ENCODE results near the gene EFS.

Gene EFS

DNA sequence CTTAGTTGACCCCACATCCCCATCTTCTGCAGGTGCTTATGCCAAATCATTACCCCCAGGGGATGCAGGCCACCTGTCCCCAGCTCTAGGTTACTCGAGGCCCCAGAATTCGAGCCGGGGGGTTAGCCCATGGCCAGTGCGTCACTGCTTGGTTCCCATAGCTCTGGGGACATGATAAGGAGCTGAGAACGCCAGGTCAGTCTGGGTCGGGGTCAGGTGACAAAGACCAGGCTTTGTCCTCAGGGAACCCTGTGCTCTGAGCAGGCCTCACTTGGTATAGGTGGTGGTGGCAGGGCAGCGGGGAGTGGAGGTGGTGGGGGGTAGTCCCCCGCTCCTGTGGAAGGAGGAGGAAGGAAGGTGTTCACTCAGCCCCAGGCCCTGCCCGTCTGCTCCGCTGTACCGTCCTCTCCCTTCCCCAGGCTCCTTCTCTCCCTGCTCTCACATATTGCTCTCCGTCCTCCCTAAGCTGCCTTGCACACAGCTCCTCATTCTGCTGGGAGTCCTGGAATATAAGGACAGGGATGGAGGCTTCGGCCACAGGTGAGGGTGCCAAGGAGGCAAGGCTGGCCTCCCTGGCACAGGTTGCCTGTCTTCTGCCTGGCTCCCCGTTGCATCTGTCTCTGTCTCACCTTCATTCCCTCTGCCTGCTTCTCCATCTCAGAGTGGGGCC is 45.1 kb upstream of the EFS start:
- Histone ChIP-seq H3K27me3 (ENCODE audit: control insufficient read depth, insufficient read depth, low read length) (no peaks in the 10 kb centered on the region), H3K79me2 (no peaks in the 10 kb centered on the region), H3K4me3 (ENCODE audit: low read depth, low read length) (no peak overlapping the region), H2AFZ (no peak overlapping the region), H3K36me3 (ENCODE audit: control insufficient read depth, insufficient read depth, low read length) (no peaks in the 10 kb centered on the region), H3K27ac (no peak overlapping the region), H3K4me2 (ENCODE audit: low read length) (no peak overlapping the region), H3K9me3 (ENCODE audit: control insufficient read depth, low read length) (no peaks in the 10 kb centered on the region), H3K4me1 (no peaks in the 10 kb centered on the region), H3K9ac (no peak overlapping the region)
- TF ChIP-seq, protein P1, sequence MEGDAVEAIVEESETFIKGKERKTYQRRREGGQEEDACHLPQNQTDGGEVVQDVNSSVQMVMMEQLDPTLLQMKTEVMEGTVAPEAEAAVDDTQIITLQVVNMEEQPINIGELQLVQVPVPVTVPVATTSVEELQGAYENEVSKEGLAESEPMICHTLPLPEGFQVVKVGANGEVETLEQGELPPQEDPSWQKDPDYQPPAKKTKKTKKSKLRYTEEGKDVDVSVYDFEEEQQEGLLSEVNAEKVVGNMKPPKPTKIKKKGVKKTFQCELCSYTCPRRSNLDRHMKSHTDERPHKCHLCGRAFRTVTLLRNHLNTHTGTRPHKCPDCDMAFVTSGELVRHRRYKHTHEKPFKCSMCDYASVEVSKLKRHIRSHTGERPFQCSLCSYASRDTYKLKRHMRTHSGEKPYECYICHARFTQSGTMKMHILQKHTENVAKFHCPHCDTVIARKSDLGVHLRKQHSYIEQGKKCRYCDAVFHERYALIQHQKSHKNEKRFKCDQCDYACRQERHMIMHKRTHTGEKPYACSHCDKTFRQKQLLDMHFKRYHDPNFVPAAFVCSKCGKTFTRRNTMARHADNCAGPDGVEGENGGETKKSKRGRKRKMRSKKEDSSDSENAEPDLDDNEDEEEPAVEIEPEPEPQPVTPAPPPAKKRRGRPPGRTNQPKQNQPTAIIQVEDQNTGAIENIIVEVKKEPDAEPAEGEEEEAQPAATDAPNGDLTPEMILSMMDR (IDR thresholded peaks at IDR 0.05) = no peak

DNA sequence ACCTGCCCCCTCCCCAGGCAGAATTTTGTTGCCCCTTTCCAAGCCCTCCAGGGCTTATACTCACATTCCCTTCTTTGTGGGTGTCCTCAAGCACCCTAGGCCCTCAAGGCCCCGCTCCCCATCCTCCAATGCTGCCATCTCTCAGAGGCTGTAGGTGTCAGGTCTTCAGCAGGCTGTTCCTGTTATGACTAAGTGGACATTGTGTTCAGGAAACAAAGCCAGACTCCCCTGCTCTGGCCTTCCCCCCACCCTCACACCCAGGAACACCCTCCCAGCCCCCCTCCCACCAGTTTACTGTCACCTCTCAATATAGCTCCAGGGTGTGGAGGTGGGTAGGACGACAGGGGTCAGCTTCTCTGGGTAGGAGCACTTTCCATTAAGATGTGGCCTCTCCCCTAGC is 44.5 kb upstream of the EFS start:
- no peak overlapping the region for H3K9ac ChIP-seq
- no peaks in the 10 kb centered on the region for H3K9me3 ChIP-seq (ENCODE audit: control insufficient read depth, low read length)
- H3K27ac ChIP-seq = no peak overlapping the region
- H2AFZ ChIP-seq = no peak overlapping the region
- TF ChIP-seq, protein P1 (IDR thresholded peaks at IDR 0.05) = no peak
- no peaks in the 10 kb centered on the region for H3K79me2 ChIP-seq
- no peaks in the 10 kb centered on the region for H3K36me3 ChIP-seq (ENCODE audit: control insufficient read depth, insufficient read depth, low read length)
- no peaks in the 10 kb centered on the region for H3K4me1 ChIP-seq
- H3K4me3 ChIP-seq (ENCODE audit: low read depth, low read length) = no peak overlapping the region
- no peak overlapping the region for H3K4me2 ChIP-seq (ENCODE audit: low read length)
- no peaks in the 10 kb centered on the region for H3K27me3 ChIP-seq (ENCODE audit: control insufficient read depth, insufficient read depth, low read length)

DNA sequence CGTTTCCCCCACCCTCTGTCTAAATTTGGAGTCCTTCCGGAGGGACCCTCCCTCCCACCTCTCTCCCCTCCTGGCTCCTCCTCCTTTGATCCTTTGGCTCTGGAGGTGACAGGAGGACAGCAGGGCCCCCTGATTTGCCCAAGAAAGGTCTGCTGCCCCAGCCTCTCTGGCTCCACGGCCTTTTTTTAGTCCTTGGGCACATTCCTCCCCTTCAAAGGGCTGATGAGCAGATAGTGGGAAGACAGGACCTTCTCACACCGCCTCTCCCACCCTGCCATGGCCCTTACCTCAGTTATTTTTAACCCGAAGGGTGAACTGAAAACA is 43.3 kb upstream of the EFS start:
- Histone ChIP-seq H3K27me3 (ENCODE audit: control insufficient read depth, insufficient read depth, low read length) (no peaks in the 10 kb centered on the region), H3K27ac (no peak overlapping the region), H3K4me2 (ENCODE audit: low read length) (no peak overlapping the region), H3K9ac (no peak overlapping the region), H3K9me3 (ENCODE audit: control insufficient read depth, low read length) (no peaks in the 10 kb centered on the region), H2AFZ (no peak overlapping the region), H3K79me2 (no peaks in the 10 kb centered on the region), H3K4me3 (ENCODE audit: low read depth, low read length) (no peak overlapping the region), H3K36me3 (ENCODE audit: control insufficient read depth, insufficient read depth, low read length) (no peaks in the 10 kb centered on the region), H3K4me1 (no peaks in the 10 kb centered on the region)
- TF ChIP-seq, protein P1 (IDR thresholded peaks at IDR 0.05) = no peak

DNA sequence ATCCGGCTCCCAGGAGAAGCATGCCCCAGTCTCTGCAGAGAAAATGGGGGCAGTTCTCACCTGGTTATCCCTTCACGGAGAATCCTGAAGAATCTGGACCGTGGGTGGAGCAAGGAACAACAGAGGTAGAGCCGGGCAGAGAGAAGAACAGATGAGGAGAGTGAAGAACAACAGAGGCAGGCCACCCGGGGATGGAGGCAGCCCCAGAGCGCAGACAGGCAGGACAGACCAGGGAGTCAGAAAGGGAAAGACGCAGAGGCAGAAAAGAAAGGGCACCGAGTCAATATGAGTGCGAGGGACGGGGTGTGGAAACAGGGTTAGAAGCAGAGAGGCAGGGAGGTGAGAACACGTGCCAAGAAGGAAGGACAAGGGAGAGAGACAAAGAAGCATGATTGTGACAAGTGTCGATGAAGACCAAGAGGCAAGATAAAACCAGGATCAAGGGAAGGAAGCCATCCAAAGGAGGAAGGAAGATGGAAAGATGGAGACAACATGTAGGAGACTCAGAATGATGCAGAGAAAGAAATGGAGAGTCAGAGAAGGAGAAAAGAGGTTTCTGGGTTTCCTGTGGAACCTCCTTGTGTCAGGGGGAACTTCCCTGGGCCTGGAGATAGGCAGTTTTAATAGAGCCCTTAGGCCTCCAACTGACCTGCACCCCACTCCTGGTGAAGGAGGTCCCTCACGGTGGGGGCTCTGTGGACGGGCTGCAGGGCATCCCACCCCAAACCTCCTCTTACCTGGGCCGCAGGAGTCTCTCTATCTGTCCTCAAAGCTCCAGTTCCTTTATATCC is 42.7 kb upstream of the EFS start, which contains the start of gene MYH6:
MYH6 (minus strand) TSS at position 758 of the 791 bp plus-strand sequence. CDS start 1,050 bp downstream, outside the sequence.
- Histone ChIP-seq H2AFZ (no peak within 1 kb of the TSS), H3K36me3 (ENCODE audit: control insufficient read depth, insufficient read depth, low read length) (no peaks in the 10 kb centered on the region), H3K4me2 (ENCODE audit: low read length) (no peak within 1 kb of the TSS), H3K27me3 (ENCODE audit: control insufficient read depth, insufficient read depth, low read length) (no peaks in the 10 kb centered on the region), H3K4me1 (no peaks in the 10 kb centered on the region), H3K4me3 (ENCODE audit: low read depth, low read length) (no peak within 1 kb of the TSS), H3K9me3 (ENCODE audit: control insufficient read depth, low read length) (no peaks in the 10 kb centered on the region), H3K27ac (no peak within 1 kb of the TSS), H3K79me2 (no peaks in the 10 kb centered on the region), H3K9ac (no peak within 1 kb of the TSS)
- TF ChIP-seq, protein P1 (IDR thresholded peaks at IDR 0.05) = no peak

Data from parathyroid adenoma (tissue), 2 donors.